Measurements from ENCODE around the gene GTF2E1.

The GTF2E1 gene

GRCh38 chr3:120820748-120821147, 78.2 kb downstream of the GTF2E1 start:
- TF ChIP-seq GATA3 (IDR thresholded peaks at IDR 0.05; ENCODE audit: low read depth, low read length) (no peak), GATA2 (IDR thresholded peaks at IDR 0.05; ENCODE audit: low read depth, low read length) (no peak)

- TF ChIP-seq GATA2 (IDR thresholded peaks at IDR 0.05; ENCODE audit: low read depth, low read length) = no peak
- no peak for TF ChIP-seq GATA3 (IDR thresholded peaks at IDR 0.05; ENCODE audit: low read depth, low read length)
Measured at GRCh38 chr3:120821426-120821825, 78.9 kb downstream of the GTF2E1 start.

- TF ChIP-seq GATA3 (IDR thresholded peaks at IDR 0.05; ENCODE audit: low read depth, low read length) (no peak), GATA2 (IDR thresholded peaks at IDR 0.05; ENCODE audit: low read depth, low read length) (no peak)
Measured at GRCh38 chr3:120823156-120823555, 80.6 kb downstream of the GTF2E1 start.

- TF ChIP-seq GATA3 (IDR thresholded peaks at IDR 0.05; ENCODE audit: low read depth, low read length) = no peak
- TF ChIP-seq GATA2 (IDR thresholded peaks at IDR 0.05; ENCODE audit: low read depth, low read length) = no peak
Measured at GRCh38 chr3:120824613-120825012, 82.1 kb downstream of the GTF2E1 start.

GRCh38 chr3:120828796-120829195, 86.3 kb downstream of the GTF2E1 start:
- TF ChIP-seq GATA3 (IDR thresholded peaks at IDR 0.05; ENCODE audit: low read depth, low read length) = no peak
- TF ChIP-seq GATA2 (IDR thresholded peaks at IDR 0.05; ENCODE audit: low read depth, low read length) = no peak

GRCh38 chr3:120831066-120831465, 88.5 kb downstream of the GTF2E1 start:
- TF ChIP-seq GATA2 (IDR thresholded peaks at IDR 0.05; ENCODE audit: low read depth, low read length) (no peak), GATA3 (IDR thresholded peaks at IDR 0.05; ENCODE audit: low read depth, low read length) (no peak)

Data from SH-SY5Y (cell line).